K562 (cell line): Measurements from ENCODE around the gene TACSTD2. TPM values are rescaled to one million over a fixed set of nuclear protein-coding genes. Genes with fewer than 3 reads are reported as not detected.

Experiments
- ATAC-seq: fragments of 200-7000 bp; cut with Tn5 transposase; 3 replicates; pipeline ENCODE4 v1.9.1; 2020; ENCODE audit warnings: moderate library complexity
- BruUV-seq: library from RNA; stranded (reverse); fragments of 400-500 nt; replicated peaks from 2 replicates; lab custom pipeline; 2021; lab: Mats Ljungman, UMichigan
- CTCF ChIA-PET: fragments of 300-600 bp; formaldehyde crosslinking; extraction: SDS; loops from one replicate; lab custom pipeline; 2021; ENCODE audit warnings: low intra/inter-chr PET ratio; lab: Yijun Ruan, JAX
- POLR2A ChIA-PET: fragments of 300-600, 350-650 bp; sonication (Branson Sonifier 250); formaldehyde crosslinking; extraction: SDS; loops from one replicate; lab custom pipeline; 2021; ENCODE audit warnings: antibody characterized with exemption, inconsistent platforms; lab: Yijun Ruan, JAX
- DNase-seq, 4 experiments: peaks; one replicate each; pipeline versions ENCODE4 v3.0.0 to v3.0.0-alpha.2; 2011 to 2018; ENCODE audit warnings: low spot score in 3 of 4, mixed read lengths in 3 of 4; ENCODE audit errors: extremely low read depth in 1 of 4
- FAIRE-seq: peaks from 2 replicates; lab custom pipeline; 2011; peaks lifted over from hg19 to GRCh38; lab: Jason Lieb, UNC
- H2AFZ ChIP-seq: 2 replicates; pipeline ENCODE4 v1.6.0; 2011; ENCODE audit warnings: low read depth, low read length, control low read depth, inconsistent platforms
- H3K27ac ChIP-seq: fragments of 200-600 bp; 3 replicates; pipeline ENCODE4 v1.8.0; 2011; ENCODE audit warnings: low read depth, mild to moderate bottlenecking, control low read depth, inconsistent platforms, low read length, moderate library complexity, mixed read lengths; ENCODE audit errors: extremely low read depth
- H3K27me3 ChIP-seq, 2 experiments: fragments of 300-600 bp in 1 of 2; 2 replicates in 1 of 2; 3 replicates in 1 of 2; pipeline versions ENCODE4 v1.6.0 to v1.8.0; 2011; ENCODE audit warnings: inconsistent platforms in 2 of 2, low read length in 2 of 2, mild to moderate bottlenecking in 1 of 2, mixed read lengths in 1 of 2, moderate library complexity in 1 of 2; ENCODE audit not compliant: control insufficient read depth in 2 of 2, insufficient read depth in 2 of 2
- H3K36me3 ChIP-seq: fragments of 300-600 bp; 3 replicates; pipeline ENCODE4 v1.8.0; 2011; ENCODE audit warnings: mild to moderate bottlenecking, low read length, inconsistent platforms; ENCODE audit not compliant: control insufficient read depth, insufficient read depth
- H3K4me1 ChIP-seq, 2 experiments: fragments of 200-600 bp in 1 of 2; replicated peaks in 1 of 2; 2 replicates in 1 of 2; 3 replicates in 1 of 2; pipeline versions ENCODE4 v1.5.1 to v1.8.0; 2011; ENCODE audit warnings: inconsistent platforms in 2 of 2, low read length in 2 of 2, mild to moderate bottlenecking in 1 of 2, mixed read lengths in 1 of 2, moderate library complexity in 1 of 2; ENCODE audit not compliant: control insufficient read depth in 2 of 2, insufficient read depth in 2 of 2
- H3K4me2 ChIP-seq: 2 replicates; pipeline ENCODE4 v1.6.1; 2011; ENCODE audit warnings: low read length, control low read depth, inconsistent platforms, mixed read lengths; ENCODE audit not compliant: insufficient read depth
- H3K4me3 ChIP-seq: fragments of 200-600 bp; sonication (generic), shearing (Covaris generic); 2 replicates; pipeline ENCODE4 v1.5.1; 2016; ENCODE audit warnings: control low read depth, inconsistent platforms
- H3K79me2 ChIP-seq: fragments of 200-600 bp; 3 replicates; pipeline ENCODE4 v1.8.0; 2011; ENCODE audit warnings: low read length, inconsistent platforms; ENCODE audit not compliant: control insufficient read depth, insufficient read depth
- H3K9ac ChIP-seq, 2 experiments: 2 replicates each; pipeline versions ENCODE4 v1.6.0 to v1.6.1; 2011; ENCODE audit warnings: low read depth in 2 of 2, low read length in 2 of 2, control low read depth in 1 of 2, inconsistent platforms in 1 of 2, mild to moderate bottlenecking in 1 of 2, mixed read lengths in 1 of 2; ENCODE audit not compliant: insufficient read depth in 1 of 2
- H3K9me1 ChIP-seq: one replicate; pipeline ENCODE4 v1.6.0; 2011; ENCODE audit warnings: inconsistent platforms, mild to moderate bottlenecking, low read length, moderate library complexity; ENCODE audit not compliant: control insufficient read depth, insufficient read depth
- H3K9me3 ChIP-seq: replicated peaks from 2 replicates; pipeline ENCODE4 v1.5.1; 2011; ENCODE audit warnings: low read depth, low read length, inconsistent platforms; ENCODE audit not compliant: control insufficient read depth, insufficient read depth
- H4K20me1 ChIP-seq: replicated peaks from 2 replicates; pipeline ENCODE4 v1.6.1; 2011; ENCODE audit warnings: low read length, inconsistent platforms, mixed read lengths; ENCODE audit not compliant: control insufficient read depth, insufficient read depth
- CAMTA2 ChIP-seq: fragments of 250-450 bp; sonication (Bioruptor Pico); conservative IDR thresholded peaks from 2 replicates; pipeline ENCODE4 v1.5.1; 2022
- GATA2 ChIP-seq: sonication (generic); formaldehyde crosslinking; IDR thresholded peaks from 2 replicates; pipeline ENCODE4 v1.4.0; 2020; ENCODE audit warnings: mild to moderate bottlenecking, missing genetic modification reagents
- KLF10 ChIP-seq: fragments of 250-450 bp; sonication (Bioruptor Pico); IDR thresholded peaks from 2 replicates; pipeline ENCODE4 v1.6.1; 2021; ENCODE audit warnings: matching md5 sums
- POLR3A ChIP-seq: IDR thresholded peaks from 2 replicates; pipeline ENCODE4 v1.6.1; 2011; ENCODE audit warnings: borderline replicate concordance, mild to moderate bottlenecking, moderate library complexity; ENCODE audit not compliant: insufficient read length, insufficient read depth; ENCODE audit errors: extremely low read depth
- SOX6 ChIP-seq: fragments of 450-650 bp; IDR thresholded peaks from 2 replicates; pipeline ENCODE4 v1.6.1; 2014; ENCODE audit warnings: mild to moderate bottlenecking
- SP2 ChIP-seq: IDR thresholded peaks from 2 replicates; pipeline ENCODE4 v1.6.1; 2011; ENCODE audit warnings: mild to moderate bottlenecking, low read depth, low read length, moderate library complexity; ENCODE audit not compliant: poor library complexity, severe bottlenecking; ENCODE audit errors: extremely low read depth
- STAT5A ChIP-seq: IDR thresholded peaks from 2 replicates; pipeline ENCODE4 v1.6.1; 2012; ENCODE audit warnings: low read length, inconsistent platforms, borderline replicate concordance
- WHSC1 ChIP-seq: IDR thresholded peaks from one replicate; pipeline ENCODE4 v1.6.1; 2012; ENCODE audit warnings: low read length, control low read depth, inconsistent platforms
- WGBS: fragments of 100-300 bp; shearing (Covaris generic); methylation state at CpG from one replicate; pipeline ENCODE4 v1.1.6; 2016; ENCODE audit warnings: low coverage, mixed read lengths; ENCODE audit not compliant: insufficient coverage; ENCODE audit errors: missing lambda C conversion rate; 5-methylcytosine and 5-hydroxymethylcytosine counted together
- in situ Hi-C: fragments of 300-500 bp; cut with MboI; formaldehyde crosslinking; loops from 4 replicates; pipeline ENCODE4 v1.15.0; 2018; ENCODE audit warnings: inconsistent platforms, mixed read lengths
- intact Hi-C: fragments of 100-400 bp; cut with micrococcal nuclease; formaldehyde crosslinking; loops from 2 replicates; pipeline ENCODE4 v1.14.2; 2022
- polyA plus RNA-seq, 8 experiments: library from polyadenylated mRNA; depleted of rRNA in 4 of 8; stranded (reverse) in 5 of 8; unstranded in 3 of 8; fragments of >200 nt; fragmentation: Nextera tagmentation in 2 of 8; fragmentation: Illumina TruSeq in 1 of 8; extraction: Ambion mirVana in 2 of 8; extraction: Trizol in 1 of 8; gene quantifications; 2 replicates each; pipeline versions ENCODE4 v1.2.1 to v1.2.3, GENCODE V29; 2011 to 2014; ENCODE audit warnings: inconsistent platforms in 1 of 8, missing spikeins in 1 of 8
- total RNA-seq, 7 experiments: library from RNA; depleted of rRNA in 6 of 7; stranded (reverse); fragments of >200 nt in 6 of 7; fragmentation: Illumina TruSeq in 2 of 7; extraction: Trizol in 2 of 7; gene quantifications; 2 replicates each; pipeline versions ENCODE4 v1.2.1 to v1.2.3, GENCODE V29; 2011 to 2021; ENCODE audit warnings: low replicate concordance in 1 of 7

The TACSTD2 gene
- total and polyA plus RNA-seq, 9 of the 15 experiments (the other 6 are each of a cell fraction or from before 2014, with no cell fraction given) = 0.04 to 0.31 TPM; not detected in 7

DNA sequence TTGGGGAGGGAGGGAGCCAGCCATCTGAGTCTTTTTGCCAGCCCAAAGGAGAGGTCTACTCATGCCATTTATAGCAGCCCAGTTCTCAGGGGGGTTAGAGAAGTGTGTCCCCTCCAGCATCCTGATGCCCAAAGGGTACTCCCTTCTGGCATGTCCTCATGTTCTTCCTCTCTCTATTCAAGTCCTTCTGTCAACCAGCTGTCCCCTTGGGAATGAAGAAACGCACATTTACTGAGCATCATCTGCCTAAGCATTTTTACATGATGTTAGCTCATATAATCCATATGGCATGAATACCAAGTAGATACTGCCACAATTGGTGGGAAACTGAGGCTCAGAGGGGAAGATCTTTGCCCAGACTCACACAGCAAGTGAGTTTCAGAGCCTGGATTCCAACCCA, 14.8 kb upstream of the TACSTD2 start:
- H3K79me2 ChIP-seq = no peaks in the 10 kb centered on the region
- peaks cover 0 to 3% of the 10 kb centered on the region in 2 experiments; a peak in 2 of 5 replicates for H3K4me1 ChIP-seq
- DNase-seq = no peak
- intact Hi-C loops = no loop called here
- H3K27me3 ChIP-seq = peaks cover 0 to 18% of the 10 kb centered on the region in 2 experiments; a peak in 3 of 5 replicates
- in situ Hi-C loops = no loop called here
- H3K9ac ChIP-seq = no peak overlapping the region
- WGBS = 0% methylated on average over 1 of the region's 1 CpG
- H3K4me3 ChIP-seq = no peak overlapping the region
- H3K27ac ChIP-seq = no peak overlapping the region
- BruUV-seq = no TSS peak
- no peaks in the 10 kb centered on the region for H3K9me3 ChIP-seq
- CTCF ChIA-PET = no interaction called here
- H2AFZ ChIP-seq = no peak overlapping the region
- H3K36me3 ChIP-seq = no peaks in the 10 kb centered on the region
- no peaks in the 10 kb centered on the region for H3K9me1 ChIP-seq
- no peaks in the 10 kb centered on the region for H4K20me1 ChIP-seq
- no peak for TF ChIP-seq KLF10 (CRISPR knock-in tag)
- no peak for TF ChIP-seq POLR3A
- no peak for TF ChIP-seq GATA2 (CRISPR knock-in tag)
- no peak for TF ChIP-seq SOX6
- no peak for TF ChIP-seq STAT5A
- TF ChIP-seq CAMTA2 (CRISPR knock-in tag) = no peak
- no peak for TF ChIP-seq WHSC1
- no peak for TF ChIP-seq SP2
- TF ChIP-seq, all 486 proteins: peak for 0
- no peak for ATAC-seq
- POLR2A ChIA-PET = interaction anchor here (0.8 to 2.4 kb wide), 2 partner anchors 22 to 427 kb away, joined by 3 to 5 read pairs; no protein-coding TSS in a partner anchor
- H3K4me2 ChIP-seq = no peak overlapping the region
- FAIRE-seq = no peak
